Activated T-cell treated with anti-CD3 and anti-CD28 coated beads, Interleukin-2, amount 50 U/mL, for 72 hours (primary cell): ENCODE measurements around the gene PTGER1. TPM values are rescaled to one million over a fixed set of nuclear protein-coding genes. Genes with fewer than 3 reads are reported as not detected.
"Not testable (repeated sequence)": the region's sequence is repeated elsewhere in the genome, so short reads cannot be mapped to it uniquely, and the experiment has no call there.

ENCODE experiments used
- ATAC-seq, 2 donors: fragments of 150-1000 bp; cut with Tn5 transposase; replicated peaks in 1 of 2; 2 replicates each; pipeline ENCODE4 v1.10.0; 2021; ENCODE audit warnings: moderate library complexity in 2 of 2, mild to moderate bottlenecking in 1 of 2
- DNase-seq, 2 donors: peaks; one replicate each; pipeline ENCODE4 v3.0.0; 2021 to 2022; ENCODE audit warnings: mixed read lengths in 1 of 2
- H3K27ac Mint-ChIP-seq: one replicate; pipeline ENCODE4 v1.8.0; 2022; ENCODE audit warnings: mild to moderate bottlenecking, moderate library complexity, mixed read lengths
- H3K27me3 Mint-ChIP-seq: one replicate; pipeline ENCODE4 v1.8.0; 2022; ENCODE audit warnings: low read depth, mixed read lengths
- H3K36me3 Mint-ChIP-seq, 2 donors: one replicate each; pipeline ENCODE4 v1.8.0; 2022; ENCODE audit warnings: mixed read lengths in 2 of 2, mild to moderate bottlenecking in 1 of 2; ENCODE audit not compliant: insufficient read depth in 2 of 2
- H3K4me1 Mint-ChIP-seq: one replicate; pipeline ENCODE4 v1.8.0; 2022; ENCODE audit warnings: low read depth, mixed read lengths
- H3K4me3 Mint-ChIP-seq, 2 donors: one replicate each; pipeline ENCODE4 v1.8.0; 2022; ENCODE audit warnings: mild to moderate bottlenecking in 2 of 2, mixed read lengths in 2 of 2, moderate library complexity in 2 of 2
- H3K9me3 Mint-ChIP-seq, 2 donors: one replicate each; pipeline ENCODE4 v1.8.0; 2022; ENCODE audit warnings: mixed read lengths in 2 of 2
- total RNA-seq, 2 donors: library from RNA; stranded (reverse); gene quantifications; one replicate each; pipeline ENCODE4 v1.2.3, GENCODE V29; 2022

PTGER1 gene
- total RNA-seq, 2 donors from 2014 or later, result 0.38 to 0.39 TPM

DNA sequence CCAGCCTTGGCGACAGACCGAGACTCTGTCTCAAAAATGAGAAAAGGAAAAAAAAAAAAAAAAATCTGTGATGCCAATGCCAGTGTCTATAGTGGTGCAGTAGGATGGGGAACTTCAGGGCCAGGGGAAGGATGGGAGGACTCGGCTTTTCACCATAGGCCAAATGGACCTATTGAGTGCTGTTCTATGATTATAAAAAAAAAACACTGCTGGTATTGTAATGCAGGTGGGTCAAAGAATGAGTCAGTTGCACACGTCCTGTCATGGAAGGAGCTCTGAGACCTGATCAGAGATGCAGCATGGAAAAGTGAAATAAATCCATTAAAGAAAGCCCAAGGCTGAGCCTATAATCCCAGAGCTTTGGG is 36.1 kb upstream of the PTGER1 start:
- ATAC-seq (no peak), DNase-seq (no peak)
- H3K27me3 Mint-ChIP-seq, result no peaks in the 10 kb centered on the region
- H3K9me3 Mint-ChIP-seq, result no peaks in the 10 kb centered on the region
- peaks cover 75% of the 10 kb centered on the region for H3K4me1 Mint-ChIP-seq
- H3K36me3 Mint-ChIP-seq, result peaks cover 9 to 15% of the 10 kb centered on the region in 2 donors
- H3K27ac Mint-ChIP-seq, result peak overlapping the region; percentile 92
- H3K4me3 Mint-ChIP-seq, result peak overlapping the region in 1 of 2 donors; percentile 68

DNA sequence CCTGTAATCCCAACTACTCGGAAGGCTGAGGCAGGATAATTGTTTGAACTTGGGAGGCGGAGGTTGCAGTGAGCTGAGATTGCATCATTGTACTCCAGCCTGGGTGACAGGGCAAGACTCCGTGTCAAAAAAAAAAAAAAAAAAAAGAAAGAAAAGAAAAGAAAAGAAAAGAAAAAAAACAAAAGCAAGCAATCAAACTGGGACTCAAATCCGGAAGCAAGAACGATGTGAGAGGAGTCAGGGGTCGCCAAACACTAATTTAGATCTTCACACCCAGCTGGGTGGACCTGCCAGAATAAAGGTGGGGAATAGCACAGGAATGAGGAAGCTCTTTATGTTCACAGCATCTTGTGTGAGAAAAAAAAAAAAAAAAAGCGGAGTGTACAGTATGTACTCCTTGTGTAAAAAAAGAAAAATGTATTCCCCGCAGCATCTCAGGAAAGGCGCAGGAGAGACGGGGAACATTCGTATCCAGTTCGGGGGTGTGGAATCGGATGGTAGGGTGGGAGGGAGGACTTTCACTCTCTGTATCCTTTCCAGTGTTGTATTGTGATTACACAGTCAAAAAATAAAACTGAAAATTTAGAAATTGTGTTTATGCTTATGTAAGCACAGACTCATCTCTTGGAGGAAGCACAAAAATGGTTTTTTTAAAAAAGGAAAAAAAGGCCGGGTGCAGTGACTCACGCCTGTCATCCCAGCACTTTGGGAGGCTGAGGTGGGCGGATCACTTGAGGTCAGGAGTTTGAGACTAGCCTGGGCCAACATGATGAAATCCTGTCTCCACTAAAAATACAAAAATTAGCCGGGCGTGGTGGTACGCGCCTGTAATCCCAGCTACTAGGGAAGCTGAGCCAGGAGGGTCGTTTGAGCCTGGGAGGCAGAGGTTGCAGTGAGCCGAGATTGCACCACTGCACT is 35.4 kb upstream of the PTGER1 start:
- Mint-ChIP-seq H3K27ac (peak overlapping the region; percentile 92), H3K4me3 (peak overlapping the region; percentile 37 to 68), H3K36me3 (peaks cover 7 to 10% of the 10 kb centered on the region in 2 donors), H3K27me3 (no peaks in the 10 kb centered on the region), H3K4me1 (peaks cover 75% of the 10 kb centered on the region), H3K9me3 (no peaks in the 10 kb centered on the region)
- ATAC-seq, result no peak
- no peak for DNase-seq

DNA sequence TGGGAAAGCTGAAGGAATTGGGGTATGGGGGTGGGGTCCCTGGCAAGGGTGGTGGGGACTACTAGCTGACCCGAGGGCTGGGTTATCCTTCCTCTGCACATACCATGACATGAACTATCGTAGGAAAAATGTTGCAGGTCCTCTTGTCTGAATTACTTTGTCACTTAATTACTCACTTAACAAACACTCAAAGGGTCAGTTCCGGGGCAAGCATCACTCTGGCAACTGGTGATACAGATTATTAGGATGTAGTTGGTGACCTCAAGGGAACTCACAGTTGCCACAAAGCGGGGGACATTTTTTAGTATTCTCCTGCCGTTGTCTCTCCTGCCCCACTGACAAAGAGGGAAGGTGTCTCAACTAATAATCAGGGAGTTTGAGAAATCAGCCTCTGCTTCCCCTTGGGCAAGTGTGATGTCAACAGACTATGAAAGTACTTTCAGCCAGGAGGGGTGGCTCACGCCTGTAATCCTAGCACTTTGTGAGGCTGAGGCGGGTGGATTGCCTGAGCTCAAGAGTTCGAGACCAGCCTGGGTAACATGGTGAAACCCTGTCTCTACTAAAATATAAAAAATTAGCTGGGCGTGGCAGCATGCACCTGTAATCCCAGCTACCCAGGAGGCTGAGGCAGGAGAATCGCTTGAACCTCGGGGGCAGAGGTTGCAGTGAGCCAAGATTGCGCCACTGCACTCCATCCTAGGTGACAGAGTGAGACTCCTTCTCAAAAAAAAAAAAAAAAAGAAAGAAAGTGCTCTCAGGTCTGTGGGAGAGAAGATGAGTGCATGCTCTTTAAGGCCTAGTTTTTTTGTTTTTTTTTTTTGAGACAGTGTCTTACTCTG is 32.8 kb upstream of the PTGER1 start:
- DNase-seq (no peak), ATAC-seq (no peak)
- Mint-ChIP-seq H3K9me3 (no peaks in the 10 kb centered on the region), H3K36me3 (no peaks in the 10 kb centered on the region), H3K27me3 (no peaks in the 10 kb centered on the region), H3K4me1 (peaks cover 68% of the 10 kb centered on the region), H3K4me3 (peak overlapping the region; percentile 63 to 64), H3K27ac (peak overlapping the region; percentile 72)

DNA sequence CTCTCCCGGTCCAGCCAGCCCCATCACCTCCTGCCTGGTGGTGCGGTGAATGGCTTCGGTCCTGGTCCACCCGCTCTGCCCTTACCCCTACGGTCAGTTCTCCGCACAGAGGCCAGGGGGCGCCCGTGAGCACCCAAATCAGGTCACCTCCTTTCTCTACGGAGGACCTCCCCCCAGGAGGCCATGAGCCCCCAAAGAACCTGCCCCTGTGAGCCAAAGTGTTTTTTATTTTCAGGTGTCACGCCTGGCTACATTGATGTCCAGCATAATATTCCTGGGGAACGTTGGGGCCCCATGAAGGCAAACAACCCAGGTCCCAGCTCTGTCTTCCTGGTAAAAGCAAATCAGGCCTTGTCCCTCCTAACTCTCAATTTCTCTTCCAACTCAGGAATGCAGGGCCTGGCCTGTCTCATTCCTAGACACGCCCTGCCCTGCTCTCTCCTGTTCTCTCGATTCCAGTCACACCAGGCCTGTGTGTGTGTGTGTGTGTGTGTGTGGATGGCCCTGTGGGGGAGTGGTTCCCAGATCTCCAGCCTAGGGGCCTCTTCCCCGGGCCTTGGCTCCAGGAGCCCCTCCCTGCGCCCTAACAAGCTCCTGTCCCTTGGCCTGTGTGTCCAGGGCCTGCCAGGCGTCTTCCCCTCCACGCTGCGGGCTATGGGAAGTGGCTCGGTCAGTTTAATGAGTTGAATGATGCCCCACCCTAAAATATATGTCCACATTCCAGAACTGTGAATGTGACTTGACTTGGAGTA is 30.5 kb upstream of the PTGER1 start:
- H3K4me3 Mint-ChIP-seq, result peak overlapping the region; percentile 56 to 67
- H3K27ac Mint-ChIP-seq, result peak overlapping the region; percentile 91
- no peaks in the 10 kb centered on the region for H3K9me3 Mint-ChIP-seq
- H3K36me3 Mint-ChIP-seq, result no peaks in the 10 kb centered on the region
- H3K27me3 Mint-ChIP-seq, result no peaks in the 10 kb centered on the region
- H3K4me1 Mint-ChIP-seq, result peaks cover 60% of the 10 kb centered on the region
- peak; percentile 76 to 80 for ATAC-seq
- peak; percentile 82 to 89 for DNase-seq

DNA sequence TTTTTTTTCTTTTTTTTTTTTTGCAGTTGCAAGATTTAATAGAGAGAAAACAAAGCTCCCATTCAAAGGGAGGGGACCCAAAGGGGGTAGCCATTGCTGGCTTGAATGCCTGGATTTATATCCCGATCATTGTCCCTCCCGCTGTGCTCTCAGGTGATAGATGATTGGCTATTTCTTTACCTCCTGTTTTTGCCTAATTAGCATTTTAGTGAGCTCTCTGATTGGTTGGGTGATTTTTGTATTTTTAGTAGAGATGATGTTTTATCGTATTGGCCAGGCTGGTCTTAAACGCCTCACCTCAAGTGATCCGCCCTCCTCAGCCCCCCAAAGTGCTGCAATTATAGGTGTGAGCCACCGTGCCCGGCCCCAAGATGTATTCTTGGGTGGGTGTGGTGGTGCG is 29.4 kb upstream of the PTGER1 start:
- H3K27me3 Mint-ChIP-seq, DNase-seq, ATAC-seq, H3K4me3 Mint-ChIP-seq, H3K9me3 Mint-ChIP-seq, H3K27ac Mint-ChIP-seq, H3K36me3 Mint-ChIP-seq: not testable (repeated sequence)
- peaks cover 49% of the 10 kb centered on the region for H3K4me1 Mint-ChIP-seq

DNA sequence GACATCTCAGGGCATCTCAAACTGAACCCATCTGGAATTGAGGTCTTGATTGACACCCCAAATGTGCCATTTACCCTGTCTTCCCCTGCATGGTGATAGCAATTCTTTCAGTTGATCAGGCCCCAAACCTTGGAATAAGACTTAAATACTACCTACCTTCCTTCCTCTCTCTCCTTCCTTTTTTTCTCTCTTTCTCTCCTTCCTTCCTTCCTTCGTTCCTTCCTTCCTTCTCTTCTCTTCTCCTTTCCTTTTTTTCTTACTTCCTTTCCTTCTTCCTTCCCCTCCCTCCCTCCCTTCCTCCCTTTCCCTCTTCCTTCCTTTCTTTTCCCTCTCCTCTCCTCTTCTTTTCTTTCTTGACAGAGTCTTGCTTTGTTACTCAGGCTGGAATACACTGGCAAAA is 28.1 kb upstream of the PTGER1 start:
- peaks cover 42% of the 10 kb centered on the region for H3K4me1 Mint-ChIP-seq
- DNase-seq (no peak), ATAC-seq (no peak)
- H3K27me3 Mint-ChIP-seq, result no peaks in the 10 kb centered on the region
- no peaks in the 10 kb centered on the region for H3K9me3 Mint-ChIP-seq
- H3K4me3 Mint-ChIP-seq, result no peak overlapping the region
- no peak overlapping the region for H3K27ac Mint-ChIP-seq
- H3K36me3 Mint-ChIP-seq, result no peaks in the 10 kb centered on the region

DNA sequence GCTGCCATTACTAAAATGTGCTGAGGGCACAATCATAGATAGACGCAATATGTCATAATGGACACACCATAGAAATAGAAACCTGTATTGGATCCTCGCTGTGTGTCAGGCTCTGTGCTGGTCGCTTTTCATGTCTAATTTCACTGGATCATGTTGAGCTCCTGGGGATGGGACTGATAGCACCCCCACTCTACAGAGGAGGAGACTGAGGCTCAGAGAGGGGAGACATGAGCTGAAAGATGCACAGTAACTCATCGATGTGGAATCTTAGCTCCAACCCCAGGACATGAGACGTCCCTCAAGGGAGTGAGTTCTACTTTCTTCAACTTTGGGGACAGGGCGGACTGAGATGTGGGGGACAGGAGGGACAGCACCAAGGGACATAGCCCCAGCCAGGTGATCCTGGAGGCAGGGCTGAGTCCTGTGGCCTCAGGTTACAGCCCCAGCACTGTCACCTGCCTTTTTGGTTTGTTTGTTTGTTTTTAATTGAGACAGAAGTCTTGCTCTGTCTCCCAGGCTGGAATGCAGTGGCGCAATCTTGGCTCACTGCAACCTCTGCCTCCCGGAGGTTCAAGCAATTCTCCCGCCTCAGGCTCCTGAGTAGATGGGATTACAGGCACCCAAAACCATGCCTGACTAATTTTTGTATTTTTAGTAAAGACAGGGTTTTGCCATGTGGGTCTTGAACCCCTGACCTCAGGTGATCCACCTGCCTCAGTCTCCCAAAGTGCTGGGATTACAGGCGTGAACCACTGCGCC is 27.4 kb upstream of the PTGER1 start:
- ATAC-seq (no peak), DNase-seq (no peak)
- H3K27me3 Mint-ChIP-seq, result no peaks in the 10 kb centered on the region
- H3K4me3 Mint-ChIP-seq, result no peak overlapping the region
- no peaks in the 10 kb centered on the region for H3K9me3 Mint-ChIP-seq
- no peak overlapping the region for H3K27ac Mint-ChIP-seq
- H3K4me1 Mint-ChIP-seq, result peaks cover 35% of the 10 kb centered on the region
- H3K36me3 Mint-ChIP-seq, result no peaks in the 10 kb centered on the region

DNA sequence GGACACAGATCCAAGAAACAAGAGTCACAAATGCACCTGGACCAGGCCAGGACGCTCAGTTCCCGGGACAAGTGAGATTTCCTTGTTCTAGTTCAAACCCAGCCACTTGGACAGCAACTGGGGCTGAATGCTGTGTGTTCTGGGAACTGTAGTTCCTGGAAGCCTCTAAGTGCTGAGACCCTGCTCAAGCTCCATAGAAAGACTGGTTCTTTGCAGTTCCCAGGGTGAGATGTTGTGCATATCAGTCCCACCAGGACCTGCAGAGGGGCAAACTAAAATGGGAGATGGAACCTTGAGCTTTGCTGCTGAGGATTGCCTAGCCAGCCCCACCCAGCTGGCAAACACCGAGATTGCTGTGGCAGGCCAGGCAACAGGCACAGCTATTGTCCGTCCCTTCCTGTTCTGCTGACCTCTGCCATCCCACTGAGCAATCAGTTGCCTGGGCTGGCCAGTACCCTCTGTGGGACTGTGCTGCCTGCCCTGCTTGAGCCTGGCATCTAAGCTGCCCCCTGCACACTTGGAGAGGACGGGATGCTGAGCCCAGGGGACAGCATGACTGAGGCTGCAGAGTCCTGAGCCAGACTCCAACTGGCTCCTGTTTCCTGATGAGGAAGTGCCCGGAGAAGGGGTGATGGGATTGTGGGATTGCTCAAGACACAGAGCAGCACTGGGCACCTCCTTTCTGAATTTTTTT is 22.2 kb upstream of the PTGER1 start:
- no peak overlapping the region for H3K27ac Mint-ChIP-seq
- peaks cover 0 to 3% of the 10 kb centered on the region in 2 donors for H3K36me3 Mint-ChIP-seq
- H3K27me3 Mint-ChIP-seq, result no peaks in the 10 kb centered on the region
- no peaks in the 10 kb centered on the region for H3K9me3 Mint-ChIP-seq
- no peak for DNase-seq
- peaks cover 20% of the 10 kb centered on the region for H3K4me1 Mint-ChIP-seq
- H3K4me3 Mint-ChIP-seq, result no peak overlapping the region
- ATAC-seq, result no peak

DNA sequence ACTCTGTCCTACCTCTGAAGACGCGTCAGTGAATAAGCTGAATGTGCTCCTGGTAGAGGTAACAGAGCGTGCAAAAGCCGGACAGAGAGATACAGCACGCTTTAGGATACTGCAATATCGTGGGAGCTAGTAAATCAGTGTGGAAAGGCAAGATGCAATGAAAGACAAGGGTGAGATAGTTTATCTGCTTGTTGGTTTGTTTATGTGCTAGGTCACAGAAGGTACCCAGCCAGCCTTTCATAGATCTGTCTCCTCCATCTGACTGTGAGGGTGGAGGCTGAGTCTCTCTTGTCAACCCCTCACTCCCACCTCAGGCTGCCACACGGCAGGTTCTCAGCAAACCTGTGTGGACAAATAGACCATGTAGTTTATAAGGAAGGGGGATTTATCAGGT is 21.7 kb upstream of the PTGER1 start:
- Mint-ChIP-seq H3K27me3 (no peaks in the 10 kb centered on the region), H3K4me3 (peak overlapping the region; percentile 77 to 85), H3K36me3 (peaks cover 0 to 3% of the 10 kb centered on the region in 2 donors), H3K27ac (no peak overlapping the region), H3K9me3 (no peaks in the 10 kb centered on the region), H3K4me1 (peaks cover 20% of the 10 kb centered on the region)
- no peak for DNase-seq
- no peak for ATAC-seq

DNA sequence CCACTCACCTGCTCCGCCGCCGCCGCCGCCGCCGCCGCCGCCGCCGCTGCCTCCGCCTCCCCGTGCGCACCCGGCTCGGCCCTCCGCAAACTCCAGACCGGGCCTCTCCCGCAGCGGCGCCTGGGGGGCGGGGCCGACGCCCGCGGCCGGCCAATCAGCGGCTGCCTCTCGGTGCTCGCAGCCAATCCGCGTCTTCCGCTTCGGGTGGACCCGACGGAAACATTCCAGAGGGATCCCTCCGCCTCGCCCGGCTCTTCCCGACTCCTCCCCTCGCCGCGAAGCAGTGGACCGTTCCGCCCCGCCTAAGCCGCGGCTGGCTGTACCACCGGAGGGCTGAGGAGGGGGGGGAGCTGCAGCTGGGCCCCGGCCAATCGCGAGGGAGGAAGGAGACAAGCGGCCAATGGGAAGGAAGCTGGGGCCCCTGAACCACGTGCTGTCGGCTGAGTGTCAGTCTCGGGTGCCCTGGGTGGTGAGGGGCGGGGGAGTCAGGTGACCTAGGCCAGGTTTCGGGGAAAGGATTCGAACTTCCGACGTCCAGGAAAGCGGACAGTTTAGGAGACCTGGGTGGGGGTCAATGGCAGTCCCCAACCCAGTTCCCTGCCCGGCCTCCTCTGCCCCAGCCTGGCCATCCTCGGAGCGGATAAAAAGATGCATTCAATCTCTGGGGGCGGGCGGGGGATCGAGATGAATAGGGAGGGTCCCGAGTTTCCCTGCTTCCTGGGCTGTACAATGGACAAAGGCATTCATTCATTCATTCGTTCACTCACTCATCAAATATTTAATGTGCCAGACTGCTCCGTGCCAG is 21.1 kb upstream of the PTGER1 start, which contains the start of gene GIPC1:
TSS of gene GIPC1 (minus strand) at position 99 of the 805 bp plus-strand sequence. CDS start 13,151 bp downstream, outside the sequence.
- Mint-ChIP-seq H3K4me1 (peaks cover 20% of the 10 kb centered on the region), H3K9me3 (no peaks in the 10 kb centered on the region), H3K27ac (no peak within 1 kb of the TSS), H3K27me3 (no peaks in the 10 kb centered on the region), H3K36me3 (peaks cover 2 to 6% of the 10 kb centered on the region in 2 donors), H3K4me3 (peak within 1 kb of the TSS; percentile 81 to 85)
- DNase-seq (peak; percentile 88 to 91), ATAC-seq (peak; percentile 93 to 95)

DNA sequence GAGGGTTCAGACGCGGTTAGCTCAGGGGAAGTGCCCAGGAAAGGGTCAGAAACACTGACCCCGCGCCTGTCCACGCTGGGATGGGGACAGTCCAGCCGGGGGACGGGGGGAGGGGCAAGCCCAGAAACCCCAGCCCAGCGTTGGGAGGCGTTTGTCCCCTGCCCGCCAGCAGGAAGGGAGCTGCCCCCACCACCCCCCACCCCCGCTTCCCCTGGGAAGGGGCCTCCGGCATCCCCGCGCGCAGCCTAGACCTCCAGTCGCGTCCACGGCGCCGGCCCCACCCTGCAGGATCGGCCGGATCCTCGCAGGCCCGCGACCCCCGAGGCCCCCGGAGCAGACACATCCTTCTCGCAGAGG is 20.5 kb upstream of the PTGER1 start:
- DNase-seq, result no peak
- H3K9me3 Mint-ChIP-seq, result no peaks in the 10 kb centered on the region
- H3K4me1 Mint-ChIP-seq, result peaks cover 20% of the 10 kb centered on the region
- H3K36me3 Mint-ChIP-seq, result peaks cover 2 to 6% of the 10 kb centered on the region in 2 donors
- ATAC-seq, result peak in 1 of 2 donors; percentile 2
- H3K27ac Mint-ChIP-seq, result no peak overlapping the region
- H3K27me3 Mint-ChIP-seq, result no peaks in the 10 kb centered on the region
- H3K4me3 Mint-ChIP-seq, result peak overlapping the region; percentile 81 to 85
